ENCODE data around the gene SLC4A4. TPM values are rescaled to one million over a fixed set of nuclear protein-coding genes. Genes with fewer than 3 reads are reported as not detected.

The SLC4A4 gene
- total RNA-seq, 1 donor from 2014 or later = 5.0 TPM

DNA sequence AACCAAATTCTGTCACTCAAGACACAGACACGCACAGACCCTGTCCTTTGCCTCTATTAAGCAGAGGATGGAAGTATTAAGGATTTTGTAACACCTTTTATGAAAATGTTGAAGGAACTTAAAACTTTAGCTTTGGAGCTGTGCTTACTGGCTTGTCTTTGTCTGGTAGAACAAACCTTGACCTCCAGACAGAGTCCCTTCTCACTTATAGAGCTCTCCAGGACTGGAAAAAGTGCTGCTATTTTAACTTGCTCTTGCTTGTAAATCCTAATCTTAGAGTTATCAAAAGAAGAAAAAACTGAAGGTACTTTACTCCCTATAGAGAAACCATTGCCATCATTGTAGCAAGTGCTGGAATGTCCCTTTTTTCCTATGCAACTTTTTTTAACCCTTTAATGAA is 229.3 kb downstream of the SLC4A4 start:
- H3K4me1 Mint-ChIP-seq (ENCODE audit: unreplicated experiment) = peaks cover 5% of the 10 kb centered on the region

DNA sequence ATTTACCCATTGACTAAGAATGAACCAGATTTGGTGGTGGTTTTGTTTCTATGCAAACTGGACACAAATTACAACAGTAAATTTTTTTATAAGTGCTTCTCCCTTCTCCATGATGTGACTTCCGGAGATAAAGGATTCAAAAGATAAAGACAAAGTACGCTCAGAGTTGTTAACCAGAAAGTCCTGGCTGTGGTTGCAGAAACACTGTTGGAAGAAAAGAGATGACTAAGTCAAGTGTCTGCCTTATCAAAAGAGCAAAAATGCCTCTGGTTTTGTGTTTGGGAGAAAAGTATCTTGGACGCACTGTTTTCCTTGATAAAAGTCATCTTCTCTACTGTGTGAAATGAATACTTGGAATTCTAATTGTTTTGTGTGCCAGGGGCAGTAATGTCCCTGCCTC is 231.7 kb downstream of the SLC4A4 start:
- no peaks in the 10 kb centered on the region for H3K27me3 Mint-ChIP-seq (ENCODE audit: unreplicated experiment)
- H3K27ac Mint-ChIP-seq (ENCODE audit: unreplicated experiment) = no peak overlapping the region
- H3K9me3 Mint-ChIP-seq (ENCODE audit: unreplicated experiment) = no peaks in the 10 kb centered on the region
- DNase-seq (ENCODE audit: low spot score) = no peak
- TF ChIP-seq CTCF (IDR thresholded peaks at IDR 0.05; ENCODE audit: unreplicated experiment) = no peak
- no peak overlapping the region for H3K4me3 Mint-ChIP-seq (ENCODE audit: unreplicated experiment)
- peaks cover 5% of the 10 kb centered on the region for H3K4me1 Mint-ChIP-seq (ENCODE audit: unreplicated experiment)
- H3K36me3 Mint-ChIP-seq (ENCODE audit: low read depth, unreplicated experiment) = no peaks in the 10 kb centered on the region

More for the DNA sequence above, 229.3 kb downstream of the SLC4A4 start:
- no peak overlapping the region for H3K27ac Mint-ChIP-seq (ENCODE audit: unreplicated experiment)
- no peaks in the 10 kb centered on the region for H3K27me3 Mint-ChIP-seq (ENCODE audit: unreplicated experiment)
- no peaks in the 10 kb centered on the region for H3K36me3 Mint-ChIP-seq (ENCODE audit: low read depth, unreplicated experiment)
- no peaks in the 10 kb centered on the region for H3K9me3 Mint-ChIP-seq (ENCODE audit: unreplicated experiment)
- DNase-seq (ENCODE audit: low spot score) = no peak
- no peak overlapping the region for H3K4me3 Mint-ChIP-seq (ENCODE audit: unreplicated experiment)
- TF ChIP-seq CTCF (IDR thresholded peaks at IDR 0.05; ENCODE audit: unreplicated experiment) = no peak

DNA sequence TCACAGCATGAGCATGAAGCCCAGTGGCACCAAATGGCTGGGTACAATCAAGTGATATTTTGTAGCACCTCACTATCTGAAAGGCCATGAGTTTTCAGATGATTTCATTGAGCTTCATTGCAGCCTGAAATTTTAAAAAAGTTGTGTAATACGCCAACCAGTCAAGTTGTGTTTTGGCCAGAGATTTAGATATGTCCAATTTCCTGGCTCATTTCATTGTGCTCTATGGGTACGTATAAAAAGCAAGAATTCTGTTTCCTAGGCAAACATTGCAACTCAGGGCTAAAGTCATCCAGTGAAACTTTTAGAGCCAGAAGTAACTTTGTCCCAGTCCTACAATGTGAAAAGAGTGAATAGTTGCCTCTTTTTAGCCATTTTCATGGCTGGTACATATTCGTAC is 232.5 kb downstream of the SLC4A4 start:
- Mint-ChIP-seq H3K27me3 (ENCODE audit: unreplicated experiment) (no peaks in the 10 kb centered on the region), H3K36me3 (ENCODE audit: low read depth, unreplicated experiment) (no peaks in the 10 kb centered on the region), H3K4me3 (ENCODE audit: unreplicated experiment) (no peak overlapping the region), H3K27ac (ENCODE audit: unreplicated experiment) (no peak overlapping the region), H3K4me1 (ENCODE audit: unreplicated experiment) (peaks cover 5% of the 10 kb centered on the region), H3K9me3 (ENCODE audit: unreplicated experiment) (no peaks in the 10 kb centered on the region)
- DNase-seq (ENCODE audit: low spot score) = no peak
- TF ChIP-seq CTCF (IDR thresholded peaks at IDR 0.05; ENCODE audit: unreplicated experiment) = no peak

DNA sequence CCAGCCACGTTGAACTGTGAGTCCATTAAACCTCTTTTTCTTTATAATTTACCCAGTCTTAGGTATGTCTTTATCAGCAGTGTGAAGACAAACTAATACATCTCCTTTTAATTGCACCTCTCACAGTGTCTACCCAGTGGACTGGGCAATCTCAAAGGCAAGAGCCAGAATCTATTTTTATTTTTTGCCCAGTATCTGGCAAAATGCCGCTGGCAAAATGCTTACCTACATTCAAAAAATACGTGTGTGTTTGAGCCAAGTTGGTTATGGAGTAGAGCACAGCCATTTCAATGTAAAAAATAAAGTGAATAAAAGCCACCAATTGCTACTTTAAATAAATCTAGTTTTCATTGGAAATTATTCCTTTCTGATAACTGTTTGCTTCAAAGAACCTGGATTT is 245.2 kb downstream of the SLC4A4 start:
- Mint-ChIP-seq H3K4me3 (ENCODE audit: unreplicated experiment) (no peak overlapping the region), H3K27ac (ENCODE audit: unreplicated experiment) (no peak overlapping the region), H3K4me1 (ENCODE audit: unreplicated experiment) (no peaks in the 10 kb centered on the region), H3K36me3 (ENCODE audit: low read depth, unreplicated experiment) (no peaks in the 10 kb centered on the region), H3K27me3 (ENCODE audit: unreplicated experiment) (no peaks in the 10 kb centered on the region), H3K9me3 (ENCODE audit: unreplicated experiment) (peaks cover 4% of the 10 kb centered on the region)
- TF ChIP-seq CTCF (IDR thresholded peaks at IDR 0.05; ENCODE audit: unreplicated experiment) = no peak
- no peak for DNase-seq (ENCODE audit: low spot score)

DNA sequence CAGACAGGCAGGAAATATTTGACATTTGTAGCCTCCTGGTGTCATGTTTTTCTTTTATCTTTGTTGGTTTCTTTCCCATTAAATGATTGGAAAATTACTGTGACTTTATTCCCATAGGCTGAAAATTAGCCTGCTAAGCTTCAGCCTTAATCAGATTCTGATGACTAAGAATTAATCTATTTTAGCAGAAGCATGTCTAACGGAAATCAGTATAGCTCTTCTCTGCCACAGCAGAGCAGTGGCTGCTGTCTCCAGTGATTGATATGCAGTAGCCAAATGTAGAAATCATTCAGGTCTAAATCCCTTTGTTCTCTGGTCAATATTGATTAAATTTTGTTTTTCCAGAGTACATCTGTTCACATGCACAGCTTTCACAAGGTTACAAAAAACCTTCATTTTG is 245.8 kb downstream of the SLC4A4 start:
- no peaks in the 10 kb centered on the region for H3K27me3 Mint-ChIP-seq (ENCODE audit: unreplicated experiment)
- DNase-seq (ENCODE audit: low spot score) = no peak
- TF ChIP-seq CTCF (IDR thresholded peaks at IDR 0.05; ENCODE audit: unreplicated experiment) = no peak
- no peak overlapping the region for H3K27ac Mint-ChIP-seq (ENCODE audit: unreplicated experiment)
- H3K9me3 Mint-ChIP-seq (ENCODE audit: unreplicated experiment) = peaks cover 4% of the 10 kb centered on the region
- H3K36me3 Mint-ChIP-seq (ENCODE audit: low read depth, unreplicated experiment) = no peaks in the 10 kb centered on the region
- no peak overlapping the region for H3K4me3 Mint-ChIP-seq (ENCODE audit: unreplicated experiment)
- H3K4me1 Mint-ChIP-seq (ENCODE audit: unreplicated experiment) = no peaks in the 10 kb centered on the region
